OCI-LY3 (cell line): ENCODE data around the gene TSPAN1.

ENCODE experiments used
- H2AFZ ChIP-seq: fragments of 200-600, 300-600 bp; shearing (Covaris generic); 2 replicates; pipeline ENCODE4 v1.6.0; 2014; ENCODE audit warnings: antibody characterized with exemption, low read depth, low read length
- H3K27ac ChIP-seq: fragments of 200-600, 300-600 bp; sonication (generic); 2 replicates; pipeline ENCODE4 v1.5.1; 2014; ENCODE audit warnings: mild to moderate bottlenecking, low read length, moderate library complexity, mixed read lengths
- H3K27me3 ChIP-seq: fragments of 200-600, 300-600 bp; sonication (generic); 2 replicates; pipeline ENCODE4 v1.6.1; 2014; ENCODE audit warnings: low read depth, low read length, mixed read lengths
- H3K36me3 ChIP-seq: fragments of 200-600, 300-600 bp; sonication (generic); replicated peaks from 2 replicates; pipeline ENCODE3; 2014; ENCODE audit warnings: low read depth, low read length, mixed read lengths
- H3K4me1 ChIP-seq: fragments of 300-600, 200-600 bp; sonication (generic); 2 replicates; pipeline ENCODE4 v1.6.1; 2014; ENCODE audit warnings: low read length, mixed read lengths
- H3K4me2 ChIP-seq: fragments of 200-600, 300-600 bp; sonication (generic); 2 replicates; pipeline ENCODE4 v1.6.1; 2014; ENCODE audit warnings: low read length, mixed read lengths
- H3K4me3 ChIP-seq: fragments of 300-600, 200-600 bp; sonication (generic); 2 replicates; pipeline ENCODE4 v1.5.1; 2014; ENCODE audit warnings: antibody characterized with exemption, mild to moderate bottlenecking, low read length, moderate library complexity
- H3K79me2 ChIP-seq: fragments of 300-600, 200-600 bp; shearing (Covaris generic); 2 replicates; pipeline ENCODE4 v1.6.1; 2014; ENCODE audit warnings: mild to moderate bottlenecking, low read length, mixed read lengths
- H3K9ac ChIP-seq: fragments of 300-600, 200-600 bp; shearing (Covaris generic); 2 replicates; pipeline ENCODE4 v1.6.0; 2014; ENCODE audit warnings: mild to moderate bottlenecking, low read length, moderate library complexity
- H3K9me3 ChIP-seq: fragments of 200-600, 300-600 bp; shearing (Covaris generic); 2 replicates; pipeline ENCODE4 v1.6.1; 2014; ENCODE audit warnings: low read length, mixed read lengths; ENCODE audit not compliant: insufficient read depth
- H4K20me1 ChIP-seq: fragments of 200-600, 300-600 bp; sonication (generic); 2 replicates; pipeline ENCODE4 v1.6.1; 2016; ENCODE audit warnings: low read length, mixed read lengths; ENCODE audit not compliant: insufficient read depth
- CTCF ChIP-seq: fragments of 200-600, 300-600 bp; sonication (generic); IDR thresholded peaks from 2 replicates; pipeline ENCODE4 v1.5.1; 2014; ENCODE audit warnings: antibody characterized with exemption, low read length, low read depth
- EZH2phosphoT487 ChIP-seq: fragments of 200-600 bp; shearing (Covaris generic); IDR thresholded peaks from 2 replicates; pipeline ENCODE4 v1.6.1; 2018; ENCODE audit warnings: antibody characterized with exemption, mixed run types, low read depth

TSPAN1 gene

GRCh38 chr1:46171871-46172270 lies 3.0 kb upstream of the TSPAN1 start:
- H3K4me1 ChIP-seq, result peaks cover 12% of the 10 kb centered on the region; the same call in 1 of the 2 replicates
- no peak overlapping the region for H3K9ac ChIP-seq
- H3K27me3 ChIP-seq, result peaks cover 10% of the 10 kb centered on the region; the same call in 1 of the 2 replicates
- no peak overlapping the region for H3K27ac ChIP-seq
- H3K36me3 ChIP-seq, result no peaks in the 10 kb centered on the region
- TF ChIP-seq CTCF (no peak), EZH2phosphoT487 (no peak)
- H2AFZ ChIP-seq, result no peak overlapping the region
- no peaks in the 10 kb centered on the region for H3K9me3 ChIP-seq
- no peak overlapping the region for H3K4me2 ChIP-seq
- H3K79me2 ChIP-seq, result no peaks in the 10 kb centered on the region
- H4K20me1 ChIP-seq, result no peaks in the 10 kb centered on the region
- no peak overlapping the region for H3K4me3 ChIP-seq

- Histone ChIP-seq H4K20me1 (no peaks in the 10 kb centered on the region), H3K4me2 (no peak overlapping the region), H3K27ac (no peak overlapping the region), H3K36me3 (no peaks in the 10 kb centered on the region), H3K4me1 (peaks cover 9% of the 10 kb centered on the region; the same call in 1 of the 2 replicates), H2AFZ (no peak overlapping the region), H3K4me3 (no peak overlapping the region), H3K27me3 (peaks cover 6% of the 10 kb centered on the region; the same call in 1 of the 2 replicates), H3K9ac (no peak overlapping the region), H3K9me3 (no peaks in the 10 kb centered on the region), H3K79me2 (no peaks in the 10 kb centered on the region)
- no peak for TF ChIP-seq CTCF
- TF ChIP-seq EZH2phosphoT487, result no peak
Measured at GRCh38 chr1:46172321-46172720, 2.6 kb upstream of the TSPAN1 start.

- H3K4me1 ChIP-seq, result peaks cover 8% of the 10 kb centered on the region; the same call in 1 of the 2 replicates
- no peak overlapping the region for H3K27ac ChIP-seq
- no peaks in the 10 kb centered on the region for H3K79me2 ChIP-seq
- H4K20me1 ChIP-seq, result no peaks in the 10 kb centered on the region
- no peaks in the 10 kb centered on the region for H3K9me3 ChIP-seq
- H3K36me3 ChIP-seq, result no peaks in the 10 kb centered on the region
- TF ChIP-seq EZH2phosphoT487 (no peak), CTCF (peak; percentile 26; the same call in 1 of the 2 replicates)
- 0 out of 2 replicates have a peak, but pooled peaks cover 2% of the 10 kb centered on the region for H3K27me3 ChIP-seq
- H2AFZ ChIP-seq, result no peak overlapping the region
- no peak overlapping the region for H3K4me3 ChIP-seq
- H3K9ac ChIP-seq, result no peak overlapping the region
- H3K4me2 ChIP-seq, result no peak overlapping the region
Measured at GRCh38 chr1:46173361-46173856, 1.5 kb upstream of the TSPAN1 start.

GRCh38 chr1:46175243-46175642 lies 356 bp downstream of the TSPAN1 start:
- TF ChIP-seq CTCF, result no peak
- TF ChIP-seq EZH2phosphoT487, result no peak
- H2AFZ ChIP-seq, result no peak overlapping the region
- H3K79me2 ChIP-seq, result no peaks in the 10 kb centered on the region
- H3K27me3 ChIP-seq, result no peaks in the 10 kb centered on the region
- no peak overlapping the region for H3K4me3 ChIP-seq
- H3K36me3 ChIP-seq, result no peaks in the 10 kb centered on the region
- H3K9me3 ChIP-seq, result no peaks in the 10 kb centered on the region
- H3K4me1 ChIP-seq, result peaks cover 12% of the 10 kb centered on the region; the same call in 1 of the 2 replicates
- no peak overlapping the region for H3K27ac ChIP-seq
- H3K4me2 ChIP-seq, result no peak overlapping the region
- no peak overlapping the region for H3K9ac ChIP-seq
- H4K20me1 ChIP-seq, result no peaks in the 10 kb centered on the region
